ENCODE measurements around the gene TNFRSF14.

The TNFRSF14 gene

GRCh38 chr1:2556277-2556677 is at the start of gene TNFRSF14:
Gene TNFRSF14, plus strand, starts transcription at chr1:2556371. Its CDS starts 294 bp downstream, at chr1:2556665.
- DNase-seq = no peak

DNA sequence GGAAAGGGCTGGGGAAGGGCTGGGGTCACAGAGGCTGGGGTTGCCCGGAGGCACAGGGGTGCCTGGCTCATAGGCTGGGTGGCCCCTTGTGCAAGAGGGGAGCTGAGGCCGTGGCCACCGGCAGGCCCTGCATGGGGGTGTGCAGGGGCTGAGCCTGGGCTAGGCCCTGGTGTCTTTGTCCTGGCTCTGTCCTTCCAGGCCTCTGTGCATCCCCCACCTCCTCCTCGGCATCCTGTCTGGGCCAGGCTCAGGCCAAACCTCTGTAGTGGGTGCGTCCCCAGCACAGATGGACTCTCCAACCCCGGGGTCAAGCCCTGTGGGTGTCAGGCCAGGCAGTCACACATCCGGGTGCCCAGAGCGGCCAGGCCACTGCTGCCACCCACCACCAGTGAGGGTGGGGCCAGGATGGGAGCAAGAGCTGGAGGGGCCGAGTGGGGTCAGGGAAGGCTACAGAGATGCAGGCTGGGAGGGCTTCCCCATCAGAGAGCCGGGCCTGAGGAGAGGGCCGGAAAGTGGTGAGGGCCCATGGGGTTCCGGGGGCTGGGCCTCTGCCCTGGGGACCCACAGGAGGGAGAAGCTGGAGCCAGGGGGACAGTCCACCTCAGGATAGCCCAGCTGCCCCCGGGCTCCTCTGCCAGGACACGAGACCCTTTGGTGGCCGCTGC is 49.1 kb upstream of the TNFRSF14 start:
- no peak for DNase-seq

- no peak for DNase-seq
Measured at GRCh38 chr1:2507744-2508155, 48.4 kb upstream of the TNFRSF14 start.

DNA sequence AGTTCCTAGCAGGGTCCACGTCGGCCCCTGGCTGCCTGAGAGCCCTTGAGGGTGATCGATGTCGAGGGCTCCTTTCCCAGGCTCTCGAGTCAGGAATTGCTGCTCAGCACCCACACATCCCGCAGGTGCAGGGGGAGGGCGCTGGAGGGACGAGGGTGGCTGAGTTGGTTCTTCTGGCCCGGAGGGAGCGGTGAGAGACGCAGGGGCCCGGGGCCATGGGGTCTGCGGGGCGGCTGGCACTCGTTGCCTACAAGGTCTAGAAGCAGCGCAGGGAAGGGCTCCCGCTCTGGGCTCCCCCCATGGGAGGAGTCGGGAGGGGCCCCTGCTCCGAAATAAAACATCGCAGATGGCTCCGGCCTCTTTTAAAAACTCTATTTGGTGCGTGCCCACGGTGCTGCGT is 48.0 kb upstream of the TNFRSF14 start:
- no peak for DNase-seq

GRCh38 chr1:2508751-2509150 is 47.4 kb upstream of the TNFRSF14 start:
- DNase-seq = no peak

DNA sequence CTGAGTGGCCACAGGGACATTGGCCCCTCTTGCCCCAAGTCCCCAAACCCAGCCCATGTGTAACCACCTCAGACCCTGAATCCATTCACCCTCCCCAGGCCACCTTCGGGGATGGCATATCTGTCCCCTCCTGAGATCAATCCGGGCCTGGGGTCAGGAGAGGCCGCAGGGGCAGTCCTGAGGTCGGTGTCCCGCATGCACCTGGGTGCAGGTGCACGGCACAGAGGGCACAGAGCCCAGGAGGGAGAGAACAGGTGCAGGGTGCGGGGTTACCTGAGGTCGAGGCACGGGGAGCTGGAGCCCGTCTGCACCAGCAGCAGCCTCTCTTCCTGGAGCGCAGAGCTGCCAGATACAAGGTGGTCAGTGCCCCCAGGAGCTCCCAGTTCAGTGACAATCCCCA is 46.6 kb upstream of the TNFRSF14 start:
- DNase-seq = no peak

GRCh38 chr1:2510366-2511155 is 45.6 kb upstream of the TNFRSF14 start:
- no peak for DNase-seq

GRCh38 chr1:2512862-2513421 is 43.2 kb upstream of the TNFRSF14 start:
- no peak for DNase-seq

- no peak for DNase-seq
Measured at GRCh38 chr1:2513939-2514652, 42.1 kb upstream of the TNFRSF14 start.

DNA sequence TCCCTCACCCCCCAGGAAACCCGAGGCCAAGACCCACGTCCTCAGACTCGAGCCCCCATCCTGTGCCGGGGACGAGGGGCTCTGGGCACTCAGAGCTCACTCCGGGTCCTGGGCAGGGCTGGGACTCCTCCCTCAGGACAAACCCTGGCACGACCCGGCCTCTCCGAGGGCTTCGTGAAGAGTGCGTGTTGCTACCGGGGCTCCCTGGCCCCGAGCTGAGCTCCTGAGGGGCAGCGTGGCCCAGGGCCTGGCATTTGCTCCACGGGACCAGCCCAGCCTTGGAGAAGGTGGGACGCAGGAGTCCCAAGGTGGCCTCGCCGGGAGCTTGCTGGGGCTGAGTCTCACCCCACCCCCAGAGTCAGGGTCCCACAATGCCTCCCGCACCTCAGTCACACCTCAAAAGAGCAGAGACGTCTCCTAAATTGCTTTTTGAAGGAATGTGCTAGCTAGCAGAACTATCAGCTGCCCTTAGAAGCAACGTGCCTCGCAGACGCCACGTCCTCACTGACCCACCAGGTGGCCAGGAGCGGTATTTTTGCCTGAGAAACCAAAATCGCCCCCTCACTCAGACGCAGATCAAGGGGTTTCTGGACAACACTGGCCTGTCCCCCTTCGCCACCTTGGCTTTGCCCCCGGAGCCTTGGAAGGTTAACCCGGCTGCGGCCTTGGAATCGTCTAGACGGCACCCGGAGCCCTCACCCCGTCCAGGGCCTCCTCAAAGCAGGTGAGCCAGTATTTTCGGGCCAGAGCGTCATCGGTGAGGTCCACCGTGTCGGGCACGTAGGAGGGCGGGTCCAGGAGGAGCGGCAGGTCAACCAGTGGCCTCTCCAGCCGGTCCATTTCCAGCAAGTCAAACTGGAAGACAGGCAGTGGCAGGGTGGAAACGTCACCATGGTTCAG is 41.1 kb upstream of the TNFRSF14 start:
- no peak for DNase-seq

- no peak for DNase-seq
Measured at GRCh38 chr1:2515763-2516080, 40.4 kb upstream of the TNFRSF14 start.

DNA sequence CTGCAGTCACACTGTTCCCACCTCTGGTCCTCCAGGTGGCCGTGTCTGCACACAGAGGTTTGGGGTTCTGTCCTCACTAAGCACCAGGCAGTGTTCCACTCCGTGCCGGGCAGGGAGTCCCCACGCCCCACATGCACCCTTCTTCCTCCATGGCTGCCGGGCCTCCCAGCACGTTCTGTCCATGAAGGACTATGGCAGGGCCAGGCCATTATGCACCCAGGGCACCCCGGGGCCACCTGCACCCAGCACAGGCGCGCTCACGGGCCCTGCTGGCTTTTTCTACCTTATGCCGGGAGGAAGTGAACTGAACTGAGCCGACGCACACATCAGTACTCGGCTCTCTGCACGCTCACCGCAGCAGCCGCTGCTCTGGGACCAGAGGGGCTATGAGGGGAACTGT is 40.0 kb upstream of the TNFRSF14 start:
- DNase-seq = no peak

- no peak for DNase-seq
Measured at GRCh38 chr1:2516946-2517345, 39.2 kb upstream of the TNFRSF14 start.

- no peak for DNase-seq
Measured at GRCh38 chr1:2517966-2518365, 38.2 kb upstream of the TNFRSF14 start.

DNA sequence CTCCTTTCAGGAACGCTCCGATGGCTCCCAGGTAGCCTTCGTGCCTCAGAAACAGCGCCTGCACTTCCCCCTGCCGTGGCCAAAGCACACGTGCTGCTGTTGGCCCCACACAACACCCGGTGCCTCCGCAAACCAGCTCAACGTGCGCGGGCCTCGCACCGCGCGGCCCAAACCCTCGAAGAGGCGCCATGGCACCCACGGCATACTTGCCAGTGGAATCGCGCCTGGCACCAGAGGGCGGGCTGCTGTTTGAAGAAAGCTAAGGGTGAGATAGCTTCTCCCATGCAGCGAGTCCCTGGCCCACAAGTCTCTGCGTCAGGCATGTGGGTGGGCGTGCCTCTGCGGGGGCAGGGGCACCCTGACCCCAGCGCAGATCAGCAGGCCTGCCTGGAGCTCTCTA is 37.6 kb upstream of the TNFRSF14 start:
- no peak for DNase-seq

- no peak for DNase-seq
Measured at GRCh38 chr1:2519029-2519685, 37.0 kb upstream of the TNFRSF14 start.

DNA sequence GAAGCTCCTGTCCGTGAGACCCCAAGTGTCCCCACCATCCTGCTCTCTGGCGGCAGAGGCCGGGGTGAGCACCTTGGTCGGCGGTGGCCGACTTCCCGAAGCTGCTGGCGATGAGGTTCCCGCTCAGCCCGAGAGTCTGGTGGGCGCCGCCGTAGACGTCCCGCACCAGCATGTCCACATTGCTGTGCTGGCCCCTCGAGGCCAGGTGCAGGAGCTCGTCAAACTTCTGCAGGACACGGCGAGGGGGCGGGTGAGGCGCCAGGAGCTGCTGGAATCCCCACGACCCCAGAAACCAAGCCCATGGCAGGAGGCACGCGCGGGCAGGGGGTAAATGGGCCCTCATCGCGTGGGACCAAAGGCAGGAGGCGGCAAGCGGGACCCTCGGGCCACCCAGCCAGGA is 36.4 kb upstream of the TNFRSF14 start:
- no peak for DNase-seq

GRCh38 chr1:2520206-2520605 is 36.0 kb upstream of the TNFRSF14 start:
- DNase-seq = no peak

- DNase-seq = no peak
Measured at GRCh38 chr1:2520806-2521205, 35.4 kb upstream of the TNFRSF14 start.

- no peak for DNase-seq
Measured at GRCh38 chr1:2522230-2522629, 33.9 kb upstream of the TNFRSF14 start.

GRCh38 chr1:2523191-2523890 is 32.8 kb upstream of the TNFRSF14 start:
- DNase-seq = no peak
